Endothelial cell of umbilical vein (primary cell): ENCODE data around the gene RTKN2. TPM values are rescaled to one million over a fixed set of nuclear protein-coding genes. Genes with fewer than 3 reads are reported as not detected.

Source experiments
- BruUV-seq: library from RNA; stranded (reverse); fragments of 400-500 nt; replicated peaks from 2 replicates; lab custom pipeline; 2021; lab: Mats Ljungman, UMichigan
- CTCF ChIA-PET: fragments of 300-600, 350-600 bp; sonication (Branson Sonifier 250); formaldehyde crosslinking; loops from one replicate; lab custom pipeline; 2021; ENCODE audit warnings: antibody characterized with exemption, inconsistent platforms; lab: Charles Lee
- POLR2A ChIA-PET: fragments of 300-600, 350-600 bp; sonication (Branson Sonifier 250); formaldehyde crosslinking; loops from one replicate; lab custom pipeline; 2021; ENCODE audit warnings: antibody characterized with exemption, inconsistent platforms; lab: Charles Lee
- DNase-seq: peaks from one replicate; pipeline ENCODE4 v3.0.0-alpha.2; 2011; ENCODE audit warnings: low read depth, low spot score
- FAIRE-seq: peaks from 2 replicates; lab custom pipeline; 2011; peaks lifted over from hg19 to GRCh38; lab: Jason Lieb, UNC
- H2AFZ ChIP-seq: 2 replicates; pipeline ENCODE4 v1.6.0; 2012; ENCODE audit warnings: low read depth, low read length, control low read depth, inconsistent platforms
- H3K27ac ChIP-seq: 2 replicates; pipeline ENCODE4 v1.5.1; 2011; ENCODE audit warnings: low read depth, mild to moderate bottlenecking, control low read depth, low read length, moderate library complexity; ENCODE audit not compliant: insufficient read depth
- H3K27me3 ChIP-seq, 2 experiments: 2 replicates each; pipeline versions ENCODE4 v1.6.0 to v1.6.1; 2011; ENCODE audit warnings: low read length in 2 of 2, mixed read lengths in 1 of 2; ENCODE audit not compliant: control insufficient read depth in 2 of 2, insufficient read depth in 2 of 2
- H3K36me3 ChIP-seq, 2 experiments: 2 replicates in 1 of 2; 3 replicates in 1 of 2; pipeline ENCODE4 v1.5.1; 2011; ENCODE audit warnings: low read length in 2 of 2, mild to moderate bottlenecking in 1 of 2, moderate library complexity in 1 of 2; ENCODE audit not compliant: control insufficient read depth in 2 of 2, insufficient read depth in 2 of 2; ENCODE audit errors: extremely low read depth in 1 of 2
- H3K4me1 ChIP-seq: 3 replicates; pipeline ENCODE4 v1.5.1; 2011; ENCODE audit warnings: mild to moderate bottlenecking, low read length; ENCODE audit not compliant: control insufficient read depth, insufficient read depth; ENCODE audit errors: extremely low read depth
- H3K4me2 ChIP-seq: 2 replicates; pipeline ENCODE4 v1.6.1; 2011; ENCODE audit warnings: low read length, control low read depth, mixed read lengths; ENCODE audit not compliant: insufficient read depth
- H3K4me3 ChIP-seq, 3 experiments: fragments of 200-600 bp in 1 of 3; sonication (generic), shearing (Covaris generic) in 1 of 3; replicated peaks in 1 of 3; 2 replicates each; pipeline ENCODE4 v1.5.1; 2011 to 2016; ENCODE audit warnings: control low read depth in 3 of 3, low read length in 3 of 3, mild to moderate bottlenecking in 2 of 3, inconsistent platforms in 1 of 3, low read depth in 1 of 3, moderate library complexity in 1 of 3; ENCODE audit not compliant: insufficient read depth in 1 of 3
- H3K79me2 ChIP-seq: 2 replicates; pipeline ENCODE4 v1.6.0; 2012; ENCODE audit warnings: low read length, inconsistent platforms; ENCODE audit not compliant: control insufficient read depth, insufficient read depth
- H3K9ac ChIP-seq: replicated peaks from 2 replicates; pipeline ENCODE3; 2011; ENCODE audit warnings: low read length, control low read depth; ENCODE audit not compliant: insufficient read depth; ENCODE audit errors: extremely low read depth
- H3K9me1 ChIP-seq: replicated peaks from 3 replicates; pipeline ENCODE4 v1.6.0; 2011; ENCODE audit warnings: mild to moderate bottlenecking, low read length; ENCODE audit not compliant: control insufficient read depth, insufficient read depth; ENCODE audit errors: extremely low read depth
- H3K9me3 ChIP-seq: replicated peaks from 2 replicates; pipeline ENCODE4 v1.5.1; 2012; ENCODE audit warnings: low read length, inconsistent platforms; ENCODE audit not compliant: control insufficient read depth, insufficient read depth
- H4K20me1 ChIP-seq: replicated peaks from 2 replicates; pipeline ENCODE3; 2011; ENCODE audit warnings: mild to moderate bottlenecking, low read length; ENCODE audit not compliant: control insufficient read depth, insufficient read depth; ENCODE audit errors: extremely low read depth
- CTCF ChIP-seq, 2 donors: IDR thresholded peaks; 1 replicate in 1 of 2; 2 replicates in 1 of 2; pipeline ENCODE4 v1.5.1; 2011; ENCODE audit warnings: low read length in 2 of 2, mild to moderate bottlenecking in 2 of 2, moderate library complexity in 2 of 2, control low read depth in 1 of 2, inconsistent platforms in 1 of 2, low read depth in 1 of 2; ENCODE audit not compliant: insufficient read depth in 1 of 2; ENCODE audit errors: extremely low read depth in 1 of 2
- EZH2 ChIP-seq: IDR thresholded peaks from 2 replicates; pipeline ENCODE4 v1.6.1; 2012; ENCODE audit warnings: borderline replicate concordance, low read depth, mild to moderate bottlenecking, moderate library complexity, low read length, inconsistent platforms; ENCODE audit not compliant: severe bottlenecking
- FOS ChIP-seq: IDR thresholded peaks from 2 replicates; pipeline ENCODE4 v1.6.1; 2011; ENCODE audit warnings: mild to moderate bottlenecking, low read length, moderate library complexity, borderline replicate concordance; ENCODE audit not compliant: insufficient read depth
- GATA2 ChIP-seq: IDR thresholded peaks from 2 replicates; pipeline ENCODE4 v1.7.0; 2011; ENCODE audit warnings: low read depth, mild to moderate bottlenecking, moderate library complexity, mixed read lengths, low read length; ENCODE audit not compliant: insufficient read length, insufficient read depth
- JUN ChIP-seq: IDR thresholded peaks from 2 replicates; pipeline ENCODE4 v1.6.1; 2011; ENCODE audit warnings: borderline replicate concordance, low read depth; ENCODE audit not compliant: insufficient read length, insufficient read depth
- MAX ChIP-seq: IDR thresholded peaks from 2 replicates; pipeline ENCODE4 v1.6.1; 2011; ENCODE audit not compliant: insufficient read depth, insufficient read length
- MYC ChIP-seq: IDR thresholded peaks from one replicate; pipeline ENCODE4 v1.6.1; 2011; ENCODE audit warnings: mild to moderate bottlenecking, low read depth, low read length
- POLR2A ChIP-seq: IDR thresholded peaks from 2 replicates; pipeline ENCODE4 v1.6.1; 2012; ENCODE audit warnings: low read depth, mild to moderate bottlenecking, control low read depth, low read length
- POLR2AphosphoS5 ChIP-seq: IDR thresholded peaks from 2 replicates; pipeline ENCODE4 v1.6.1; 2012; ENCODE audit warnings: low read depth, mild to moderate bottlenecking, control low read depth, low read length, moderate library complexity; ENCODE audit not compliant: insufficient read depth
- dilution Hi-C: fragments of 300-500 bp; cut with MboI; formaldehyde crosslinking; loops from one replicate; pipeline ENCODE4 v1.15.0; 2019; ENCODE audit warnings: low sequenced_read_pairs; ENCODE audit not compliant: extremely low pct_ligation_motif_present
- intact Hi-C: fragments of 100-400 bp; cut with micrococcal nuclease; formaldehyde crosslinking; loops from one replicate; pipeline ENCODE4 v1.10.0; 2022
- polyA plus RNA-seq, 4 experiments: library from polyadenylated mRNA; depleted of rRNA in 3 of 4; stranded (reverse) in 3 of 4; unstranded in 1 of 4; fragments of >200 nt; gene quantifications; 2 replicates each; pipeline versions ENCODE4 v1.2.1 to v1.2.3, GENCODE V29; 2011 to 2012; ENCODE audit warnings: missing spikeins in 1 of 4
- total RNA-seq: library from RNA; stranded (reverse); gene quantifications from 2 replicates; pipeline ENCODE4 v1.2.3, GENCODE V29; 2021

RTKN2 gene
- total and polyA plus RNA-seq, 2 donors (not counting 3 experiments of a cell fraction or from before 2014, with no cell fraction given) = 0.65 to 4.8 TPM

- POLR2A ChIA-PET = no interaction called here
- CTCF ChIA-PET = no interaction called here
- H3K9me1 ChIP-seq = no peaks in the 10 kb centered on the region
- no peaks in the 10 kb centered on the region for H3K9me3 ChIP-seq
- TF ChIP-seq POLR2A (no peak), CTCF (IDR thresholded peaks at IDR 0.05; ENCODE audit: extremely low read depth in 1 of 2, insufficient read depth in 1 of 2, low read depth in 1 of 2, low read length in 2 of 2) (no peak), POLR2AphosphoS5 (no peak), GATA2 (no peak), EZH2 (no peak), MYC (no peak), JUN (no peak), FOS (no peak), MAX (no peak)
- H2AFZ ChIP-seq = no peak overlapping the region
- intact Hi-C loops (no loop called here), dilution Hi-C loops (no loop called here)
- H3K36me3 ChIP-seq = no peaks in the 10 kb centered on the region
- no peaks in the 10 kb centered on the region for H4K20me1 ChIP-seq
- no peak for DNase-seq
- no peaks in the 10 kb centered on the region for H3K79me2 ChIP-seq
- H3K9ac ChIP-seq = no peak overlapping the region
- H3K4me1 ChIP-seq = no peaks in the 10 kb centered on the region
- no peak overlapping the region for H3K4me2 ChIP-seq
- no peak for FAIRE-seq
- H3K4me3 ChIP-seq = no peak overlapping the region
- H3K27me3 ChIP-seq = no peaks in the 10 kb centered on the region
- BruUV-seq = no TSS peak
- no peak overlapping the region for H3K27ac ChIP-seq
Observed at GRCh38 chr10:62214364-62214874, 54.2 kb downstream of the RTKN2 start.
